Adrenal gland (tissue), 12 donors: Measurements from ENCODE around the gene RAB5B. TPM values are rescaled to one million over a fixed set of nuclear protein-coding genes. Genes with fewer than 3 reads are reported as not detected.

ENCODE experiments used
- DNase-seq, 7 donors: peaks; one replicate each; pipeline ENCODE4 v3.0.0-alpha.2; 2019 to 2020
- H3K27ac ChIP-seq, 5 donors: fragments of 200-600 bp; sonication (generic) in 4 of 5; 1 replicate in 3 of 5; 2 replicates in 2 of 5; pipeline versions ENCODE4 v1.5.1 to v1.8.0; 2016 to 2020; ENCODE audit warnings: mild to moderate bottlenecking in 1 of 5
- H3K27me3 ChIP-seq: fragments of 200-600 bp; 2 replicates; pipeline ENCODE4 v1.8.0; 2021
- H3K36me3 ChIP-seq, 2 donors: fragments of 200-600 bp; replicated peaks in 1 of 2; 1 replicate in 1 of 2; 2 replicates in 1 of 2; pipeline versions ENCODE4 v1.5.1 to v1.8.0; 2018 to 2022
- H3K4me1 ChIP-seq, 2 donors: fragments of 200-600 bp; replicated peaks in 1 of 2; 1 replicate in 1 of 2; 2 replicates in 1 of 2; pipeline versions ENCODE4 v1.5.1 to v1.8.0; 2018 to 2021
- H3K4me3 ChIP-seq, 4 donors: fragments of 200-600 bp; sonication (generic) in 3 of 4; one replicate each; pipeline ENCODE4 v1.5.1; 2016 to 2018
- H3K9me3 ChIP-seq, 3 donors: fragments of 200-600 bp; sonication (generic) in 1 of 3; replicated peaks in 1 of 3; 1 replicate in 2 of 3; 2 replicates in 1 of 3; pipeline versions ENCODE4 v1.5.1 to v1.8.0; 2016 to 2021
- CTCF ChIP-seq, 6 experiments: fragments of 450-650 bp in 4 of 6; fragments of 200-600 bp in 2 of 6; sonication (generic) in 1 of 6; IDR thresholded peaks; 1 replicate in 5 of 6; 2 replicates in 1 of 6; pipeline versions ENCODE4 v1.5.1 to v1.8.0; 2016 to 2021; ENCODE audit warnings: antibody characterized with exemption in 6 of 6, mild to moderate bottlenecking in 2 of 6, moderate library complexity in 1 of 6
- POLR2A ChIP-seq, 2 donors: fragments of 450-650 bp; IDR thresholded peaks; one replicate each; pipeline ENCODE4 v1.6.1; 2017; ENCODE audit warnings: antibody characterized with exemption in 2 of 2, mild to moderate bottlenecking in 2 of 2, moderate library complexity in 1 of 2
- WGBS, 4 donors: extraction: QIAGEN DNeasy Blood & Tissue Kit in 2 of 4; methylation state at CpG; one replicate each; pipeline versions ENCODE4 v1.1.5 to v1.1.7; 2013 to 2017; 5-methylcytosine and 5-hydroxymethylcytosine counted together
- intact Hi-C, 2 donors: fragments of 100-400 bp; cut with DNase I; formaldehyde crosslinking; loops; one replicate each; pipeline versions ENCODE4 v1.14.1 to v1.15.0; 2022 to 2023
- polyA plus RNA-seq, 3 donors: library from polyadenylated mRNA; stranded (reverse); fragments of 200-250 nt in 2 of 3; fragments of 350-450 nt in 1 of 3; fragmentation: Illumina TruSeq in 1 of 3; extraction: RNeasy Lipid Tissue Mini Kit (QIAGEN cat#74804) in 1 of 3; gene quantifications; one replicate each; pipeline ENCODE4 v1.2.3, GENCODE V29; 2013 to 2014
- total RNA-seq, 9 donors: library from RNA; depleted of rRNA in 4 of 9; stranded (reverse); fragments of >200 nt in 4 of 9; fragments of 120-200 nt in 1 of 9; fragmentation: NEBNext Ultra II Directional in 1 of 9; extraction: Animal tissue kit (Norgen Biotek cat#: 25700) in 1 of 9; gene quantifications; one replicate each; pipeline versions ENCODE4 v1.1.0 to v1.2.4, GENCODE V29; 2013 to 2023
- donor health status: healthy with polysubstance abuse.
- donor health status: Bipolar disorder and iron deficiency.
- donor health status: DM: yes; HTN: yes; CAD: no.
- donor health status: DM: no; HTN: no; CAD: no.
- donor health status: DM: no; HTN: no; CAD: no.
- donor health status: DM: yes; HTN: yes; CAD: no.

Gene RAB5B
- total and polyA plus RNA-seq, 12 donors, result 34.4 to 137 (median 105) TPM

GRCh38 chr12:56010111-56010570, 36.3 kb downstream of the RAB5B start:
- intact Hi-C loops, result no loop called here
- 23 to 57% (median 41%) methylated on average over 2 of the region's 2 CpGs for WGBS, 4 donors
- peaks cover 6 to 25% of the 10 kb centered on the region in 2 donors for H3K4me1 ChIP-seq
- TF ChIP-seq CTCF (IDR thresholded peaks at IDR 0.05) (no peak), POLR2A (IDR thresholded peaks at IDR 0.05) (no peak)
- DNase-seq, result peak in 1 of 7 donors; percentile 30
- H3K9me3 ChIP-seq, result no peaks in the 10 kb centered on the region
- H3K27me3 ChIP-seq, result no peaks in the 10 kb centered on the region
- H3K27ac ChIP-seq, result peak overlapping the region in 2 of 5 donors; percentile 0 to 29
- H3K36me3 ChIP-seq, result peaks cover 0 to 8% of the 10 kb centered on the region in 2 donors
- H3K4me3 ChIP-seq, result no peak overlapping the region

DNA sequence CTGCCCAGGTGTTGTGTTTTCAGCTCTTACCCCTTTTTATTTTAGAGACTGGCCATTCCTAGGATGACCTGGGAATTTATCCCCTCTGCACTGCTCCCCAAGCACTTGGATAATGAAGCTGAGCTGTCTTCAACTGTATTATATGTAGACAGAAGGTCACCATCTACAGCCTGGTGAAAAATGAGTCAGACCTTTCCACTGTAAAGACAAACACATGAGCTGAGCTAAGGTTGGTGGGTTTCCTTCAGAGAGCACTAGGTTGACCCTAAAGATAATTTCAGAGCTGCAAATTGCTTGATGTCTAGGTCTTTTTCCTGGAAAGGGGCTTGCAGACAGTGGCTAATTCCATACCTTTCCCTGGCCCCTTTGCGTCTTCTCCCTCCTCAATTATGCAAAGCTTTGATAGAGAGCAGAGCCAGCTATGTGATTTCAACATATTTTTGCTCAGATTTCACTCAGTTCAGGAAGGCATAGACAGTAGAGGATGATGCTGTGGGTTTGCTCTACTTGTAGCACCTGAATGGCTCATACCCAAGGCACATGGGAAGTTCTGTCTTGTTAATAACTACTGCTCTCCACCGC, 37.7 kb downstream of the RAB5B start:
- intact Hi-C loops, result no loop called here

GRCh38 chr12:56013482-56013881, 39.6 kb downstream of the RAB5B start:
- no peak overlapping the region for H3K27ac ChIP-seq
- no peak for DNase-seq
- peaks cover 0 to 13% of the 10 kb centered on the region in 2 donors for H3K36me3 ChIP-seq
- WGBS, 4 donors, result 83 to 93% (median 85%) methylated on average over 5 of the region's 5 CpGs
- no peak overlapping the region for H3K4me3 ChIP-seq
- intact Hi-C loops, result no loop called here
- H3K4me1 ChIP-seq, result peaks cover 4 to 19% of the 10 kb centered on the region in 2 donors
- no peaks in the 10 kb centered on the region for H3K27me3 ChIP-seq
- TF ChIP-seq CTCF (IDR thresholded peaks at IDR 0.05), result no peak
- no peaks in the 10 kb centered on the region for H3K9me3 ChIP-seq

More for the DNA sequence above, 37.7 kb downstream of the RAB5B start:
- Histone ChIP-seq H3K9me3 (no peaks in the 10 kb centered on the region), H3K4me1 (peaks cover 6 to 25% of the 10 kb centered on the region in 2 donors), H3K36me3 (peaks cover 0 to 8% of the 10 kb centered on the region in 2 donors), H3K4me3 (no peak overlapping the region), H3K27me3 (no peaks in the 10 kb centered on the region), H3K27ac (no peak overlapping the region)
- TF ChIP-seq CTCF (IDR thresholded peaks at IDR 0.05) (no peak), POLR2A (IDR thresholded peaks at IDR 0.05) (no peak)
- WGBS, 4 donors, result 77 to 96% (median 93%) methylated on average over 2 of the region's 2 CpGs
- DNase-seq, result no peak

DNA sequence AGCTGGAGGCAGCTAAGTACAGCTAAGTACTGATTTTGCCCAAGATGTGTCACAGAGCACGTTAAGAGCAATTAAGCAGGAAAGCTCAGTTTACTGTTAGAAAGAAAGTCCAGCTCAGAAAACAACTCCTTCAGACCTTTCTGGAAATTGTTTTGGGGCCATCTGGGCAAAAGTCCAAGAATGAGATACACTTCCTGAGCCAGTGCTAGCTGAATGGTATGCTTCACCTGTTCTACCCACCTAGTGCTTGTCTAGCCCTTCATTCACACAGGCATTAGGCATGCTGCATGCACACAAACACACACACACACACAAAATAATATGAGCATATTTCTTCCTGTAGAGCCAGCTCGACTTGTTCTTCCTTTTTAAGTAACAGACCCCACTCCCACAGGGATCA, 40.3 kb downstream of the RAB5B start:
- TF ChIP-seq CTCF (IDR thresholded peaks at IDR 0.05) (no peak), POLR2A (IDR thresholded peaks at IDR 0.05) (no peak)
- WGBS, 4 donors, result 46 to 60% (median 55%) methylated on average over 2 of the region's 2 CpGs
- intact Hi-C loops, result no loop called here
- no peak for DNase-seq
- Histone ChIP-seq H3K27ac (no peak overlapping the region), H3K36me3 (peaks cover 0 to 14% of the 10 kb centered on the region in 2 donors), H3K4me3 (no peak overlapping the region), H3K4me1 (peaks cover 0 to 15% of the 10 kb centered on the region in 2 donors), H3K27me3 (no peaks in the 10 kb centered on the region), H3K9me3 (no peaks in the 10 kb centered on the region)
